Measurements from ENCODE around the gene CMIP.

The CMIP gene

DNA sequence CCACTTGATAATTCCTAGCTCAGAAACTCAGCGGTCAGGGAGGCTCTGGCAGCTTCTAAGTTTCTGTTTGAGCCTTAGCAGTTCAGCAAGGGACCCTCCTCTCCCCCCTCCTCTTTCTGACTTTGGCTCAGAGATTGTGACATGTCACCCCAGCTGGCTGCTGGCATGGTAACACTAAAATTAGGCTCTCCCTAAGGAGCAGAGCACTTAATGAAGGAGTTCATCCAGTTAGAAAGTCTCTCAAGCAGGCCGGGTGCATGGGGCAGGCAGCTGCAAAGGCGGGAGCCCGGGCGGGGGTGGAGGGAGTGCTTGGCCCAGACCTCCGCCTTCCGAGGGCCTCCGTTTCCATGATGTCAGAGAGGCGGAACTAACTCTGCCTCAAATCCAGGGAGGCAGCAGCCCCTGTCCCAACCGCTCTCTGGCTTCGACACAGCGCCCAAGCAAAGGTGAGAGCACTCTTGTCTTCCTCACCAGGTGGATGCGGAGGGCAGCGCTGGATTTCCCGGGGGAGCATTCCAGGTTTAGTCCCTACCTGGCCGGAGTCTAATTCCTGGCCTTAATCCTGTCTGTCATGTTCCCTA lies 206.5 kb downstream of the CMIP start:
- TF ChIP-seq, protein P1, sequence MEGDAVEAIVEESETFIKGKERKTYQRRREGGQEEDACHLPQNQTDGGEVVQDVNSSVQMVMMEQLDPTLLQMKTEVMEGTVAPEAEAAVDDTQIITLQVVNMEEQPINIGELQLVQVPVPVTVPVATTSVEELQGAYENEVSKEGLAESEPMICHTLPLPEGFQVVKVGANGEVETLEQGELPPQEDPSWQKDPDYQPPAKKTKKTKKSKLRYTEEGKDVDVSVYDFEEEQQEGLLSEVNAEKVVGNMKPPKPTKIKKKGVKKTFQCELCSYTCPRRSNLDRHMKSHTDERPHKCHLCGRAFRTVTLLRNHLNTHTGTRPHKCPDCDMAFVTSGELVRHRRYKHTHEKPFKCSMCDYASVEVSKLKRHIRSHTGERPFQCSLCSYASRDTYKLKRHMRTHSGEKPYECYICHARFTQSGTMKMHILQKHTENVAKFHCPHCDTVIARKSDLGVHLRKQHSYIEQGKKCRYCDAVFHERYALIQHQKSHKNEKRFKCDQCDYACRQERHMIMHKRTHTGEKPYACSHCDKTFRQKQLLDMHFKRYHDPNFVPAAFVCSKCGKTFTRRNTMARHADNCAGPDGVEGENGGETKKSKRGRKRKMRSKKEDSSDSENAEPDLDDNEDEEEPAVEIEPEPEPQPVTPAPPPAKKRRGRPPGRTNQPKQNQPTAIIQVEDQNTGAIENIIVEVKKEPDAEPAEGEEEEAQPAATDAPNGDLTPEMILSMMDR (IDR thresholded peaks at IDR 0.05; ENCODE audit: low read length, missing control alignments) = no peak
- DNase-seq (ENCODE audit: low read depth) = peak; percentile 59
- H3K4me3 ChIP-seq (replicated peaks; ENCODE audit: low read depth, low read length) = no peak overlapping the region

DNA sequence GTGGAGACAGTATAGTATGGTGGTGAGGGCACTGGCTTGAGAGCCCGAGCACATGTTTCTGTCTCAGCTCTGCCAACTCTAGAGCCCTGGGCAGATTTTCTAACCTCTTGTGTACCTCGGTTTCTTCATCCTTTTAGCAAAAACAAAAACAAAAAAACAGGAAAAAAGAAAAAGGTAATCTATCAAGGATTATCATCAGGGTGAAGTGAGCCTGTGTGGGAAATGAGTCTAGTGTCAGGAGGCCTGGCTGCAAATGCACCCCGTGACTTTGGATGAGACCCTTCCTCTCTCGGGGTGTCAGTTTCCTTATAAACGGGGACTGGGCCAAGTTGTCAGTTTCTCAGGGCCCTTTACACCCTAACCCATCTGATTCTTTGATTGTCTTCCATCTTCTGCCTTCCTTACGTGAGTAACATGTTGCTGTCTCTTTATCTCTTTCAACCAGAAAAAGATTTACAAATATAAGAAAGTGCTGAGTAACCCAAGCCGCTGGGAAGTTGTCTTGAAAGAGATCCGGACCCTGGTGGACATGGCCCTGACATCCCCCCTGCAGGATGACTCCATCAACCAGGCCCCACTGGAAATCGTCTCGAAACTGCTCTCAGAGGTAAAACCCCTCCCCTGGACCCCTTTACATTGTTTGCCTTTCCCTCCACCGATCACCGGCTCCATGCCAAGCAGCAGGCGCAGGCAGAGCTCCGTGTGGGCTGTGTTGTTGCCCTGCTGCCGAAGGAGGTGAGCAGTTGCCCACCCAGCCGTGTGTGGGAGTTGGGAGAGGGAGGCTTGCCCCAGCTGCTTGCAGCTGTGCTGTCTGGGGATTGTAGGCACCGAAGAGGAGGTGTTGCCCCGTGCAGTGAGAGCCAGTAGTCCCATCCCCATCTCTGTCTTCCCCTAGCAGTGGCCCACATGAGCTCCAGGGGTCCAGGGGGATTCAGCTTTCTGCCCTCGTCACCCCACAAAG lies 207.4 kb downstream of the CMIP start:
- no peak overlapping the region for H3K4me3 ChIP-seq (replicated peaks; ENCODE audit: low read depth, low read length)
- TF ChIP-seq, protein P1 (IDR thresholded peaks at IDR 0.05; ENCODE audit: low read length, missing control alignments) = no peak
- DNase-seq (ENCODE audit: low read depth) = no peak

DNA sequence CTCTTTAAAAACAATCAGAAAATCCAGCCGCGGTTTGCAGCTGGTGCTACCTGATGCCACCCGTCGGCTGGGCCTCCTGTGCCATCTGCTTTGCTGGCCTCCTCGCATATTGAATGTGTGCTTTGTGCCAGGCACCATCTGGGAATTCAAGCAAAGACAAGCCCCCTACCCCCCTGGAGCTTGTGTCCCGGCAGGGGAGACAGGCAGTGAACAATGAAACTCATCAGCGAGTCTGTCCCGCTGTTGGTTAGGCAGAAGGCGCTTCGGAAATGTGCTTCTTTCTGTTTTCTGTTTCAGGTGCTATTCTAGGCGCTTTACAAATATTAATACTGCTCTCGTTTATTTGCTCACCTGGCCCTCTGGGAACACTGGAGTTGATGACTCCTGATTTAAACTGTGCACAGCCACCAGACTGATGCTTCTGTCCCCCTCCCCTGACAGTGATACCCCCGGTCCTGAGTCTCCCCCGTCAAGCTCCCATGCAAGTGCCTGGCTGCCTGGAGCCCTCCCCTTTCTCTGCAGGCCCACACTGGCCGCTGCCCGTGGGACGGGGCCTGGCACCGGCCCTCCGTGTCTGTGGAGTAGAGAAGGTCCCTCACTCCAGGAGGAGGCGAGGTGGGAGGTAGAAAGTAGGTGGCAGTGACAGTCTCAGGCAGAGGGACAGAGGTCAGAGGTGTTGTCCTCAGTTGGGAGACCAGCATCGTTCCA lies 208.3 kb downstream of the CMIP start:
- no peak overlapping the region for H3K4me3 ChIP-seq (replicated peaks; ENCODE audit: low read depth, low read length)
- no peak for DNase-seq (ENCODE audit: low read depth)
- TF ChIP-seq, protein P1 (IDR thresholded peaks at IDR 0.05; ENCODE audit: low read length, missing control alignments) = no peak

DNA sequence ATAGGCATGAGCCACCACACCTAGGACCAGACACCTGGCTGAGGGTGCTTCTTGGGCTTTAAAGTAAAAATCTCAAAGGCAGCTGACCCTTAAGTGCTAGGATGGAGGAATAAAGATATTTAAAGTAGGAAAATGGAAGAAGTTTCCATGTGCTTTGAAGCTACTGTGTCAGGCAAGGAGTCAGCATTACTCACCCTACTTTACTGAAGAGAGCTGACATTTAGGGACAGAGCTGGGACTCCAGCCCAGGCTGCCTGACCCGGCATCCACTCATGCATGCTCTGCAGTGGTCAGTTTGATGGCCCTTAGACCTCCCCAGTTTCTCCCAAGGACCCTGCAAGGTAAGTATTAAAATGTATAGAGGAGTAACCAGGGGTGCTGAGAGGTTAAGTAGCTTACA lies 209.7 kb downstream of the CMIP start:
- no peak overlapping the region for H3K4me3 ChIP-seq (replicated peaks; ENCODE audit: low read depth, low read length)
- no peak for DNase-seq (ENCODE audit: low read depth)
- TF ChIP-seq, protein P1 (IDR thresholded peaks at IDR 0.05; ENCODE audit: low read length, missing control alignments) = no peak

DNA sequence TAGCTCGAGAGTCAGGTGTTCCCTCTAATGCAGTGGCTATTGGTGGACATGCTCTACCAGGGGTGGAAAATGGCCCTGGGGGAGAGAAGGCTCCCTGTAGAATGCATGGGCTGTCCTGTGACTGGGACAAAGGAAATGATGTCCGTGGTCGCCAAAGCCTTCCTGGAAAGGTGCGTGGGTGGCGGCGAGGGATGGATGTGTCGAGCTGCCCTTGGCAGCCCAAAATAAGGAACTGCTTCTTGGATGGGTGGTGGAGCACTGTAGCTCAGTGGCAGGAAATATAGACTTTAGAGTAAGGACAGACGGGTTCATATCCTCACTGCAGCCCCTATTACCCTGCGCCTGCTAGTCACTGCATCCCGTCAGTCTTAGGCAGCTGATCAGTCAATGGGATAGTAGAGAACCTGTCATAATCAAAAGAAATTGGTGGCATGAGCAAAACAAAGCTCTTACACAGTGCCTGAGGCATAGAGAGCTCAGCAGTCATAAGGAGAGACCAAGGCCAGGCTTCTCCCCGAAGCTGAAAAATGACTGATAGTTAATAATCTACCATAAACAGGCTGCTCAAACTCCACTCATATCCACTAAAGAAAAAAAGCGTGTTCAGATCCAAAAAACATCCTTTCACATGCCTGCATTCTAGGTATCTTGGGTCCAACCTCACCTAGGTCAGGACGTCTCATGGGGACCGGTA lies 211.0 kb downstream of the CMIP start:
- DNase-seq (ENCODE audit: low read depth) = no peak
- TF ChIP-seq, protein P1 (IDR thresholded peaks at IDR 0.05; ENCODE audit: low read length, missing control alignments) = no peak
- no peak overlapping the region for H3K4me3 ChIP-seq (replicated peaks; ENCODE audit: low read depth, low read length)

DNA sequence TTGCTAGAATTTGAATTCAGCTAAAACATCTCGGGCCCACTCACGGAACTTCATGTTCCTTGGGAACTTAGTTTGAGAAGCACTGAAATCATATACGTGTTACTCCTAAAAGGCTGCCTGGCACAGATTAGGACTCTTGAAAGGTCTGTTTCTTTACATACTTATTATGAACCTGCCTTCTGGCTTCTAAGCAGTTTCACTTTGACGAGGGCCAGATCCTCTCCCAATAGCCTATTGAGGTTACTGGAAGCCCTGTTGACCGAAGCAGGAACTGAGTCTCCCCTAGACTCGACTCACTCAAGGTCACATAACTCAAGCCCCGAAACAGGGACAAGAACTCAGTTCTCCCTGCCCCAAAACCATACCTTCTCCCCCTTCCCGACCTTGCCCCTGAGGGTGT lies 212.6 kb downstream of the CMIP start:
- DNase-seq (ENCODE audit: low read depth) = no peak
- TF ChIP-seq, protein P1 (IDR thresholded peaks at IDR 0.05; ENCODE audit: low read length, missing control alignments) = no peak
- H3K4me3 ChIP-seq (replicated peaks; ENCODE audit: low read depth, low read length) = no peak overlapping the region
